Activated CD8-positive, alpha-beta memory T cell treated with anti-CD3 and anti-CD28 coated beads, Interleukin-2, amount 10 ng/mL, durations not matched to agents 7 days and 5 days (primary cell): ENCODE data around the gene DOCK1. TPM values are rescaled to one million over a fixed set of nuclear protein-coding genes. Genes with fewer than 3 reads are reported as not detected.

Experiments used
- ATAC-seq: fragments of 150-1000 bp; cut with Tn5 transposase; one replicate; pipeline ENCODE4 v1.10.0; 2021; ENCODE audit warnings: moderate library complexity
- CTCF ChIA-PET: fragments of 350-600 bp; sonication (Branson Sonifier 250); formaldehyde crosslinking; loops from one replicate; lab custom pipeline; 2021; ENCODE audit warnings: antibody characterized with exemption; lab: Charles Lee
- DNase-seq: peaks from one replicate; pipeline ENCODE4 v3.0.0-alpha.2; 2020
- H3K27ac Mint-ChIP-seq: one replicate; pipeline ENCODE4 v1.8.0; 2021; ENCODE audit warnings: mild to moderate bottlenecking, mixed read lengths
- H3K27me3 Mint-ChIP-seq: one replicate; pipeline ENCODE4 v1.8.0; 2021; ENCODE audit warnings: mixed read lengths
- H3K36me3 Mint-ChIP-seq: one replicate; pipeline ENCODE4 v1.8.0; 2021; ENCODE audit warnings: mild to moderate bottlenecking, mixed read lengths
- H3K4me1 Mint-ChIP-seq: one replicate; pipeline ENCODE4 v1.8.0; 2021; ENCODE audit warnings: mixed read lengths
- H3K4me3 Mint-ChIP-seq: one replicate; pipeline ENCODE4 v1.8.0; 2021; ENCODE audit warnings: mild to moderate bottlenecking, moderate library complexity, mixed read lengths
- H3K9me3 Mint-ChIP-seq: one replicate; pipeline ENCODE4 v1.8.0; 2022; ENCODE audit warnings: low read depth, mixed read lengths
- total RNA-seq, 2 experiments: library from RNA; stranded (reverse); gene quantifications; one replicate each; pipeline ENCODE4 v1.2.3, GENCODE V29; 2021

DOCK1 gene
- total RNA-seq, 2 experiments from 2014 or later, result 0.07 TPM; not detected in 1

- Mint-ChIP-seq H3K4me3 (no peak overlapping the region), H3K4me1 (no peaks in the 10 kb centered on the region), H3K27me3 (no peaks in the 10 kb centered on the region), H3K36me3 (no peaks in the 10 kb centered on the region), H3K27ac (no peak overlapping the region), H3K9me3 (peaks cover 3% of the 10 kb centered on the region)
- DNase-seq (no peak), ATAC-seq (no peak)
- CTCF ChIA-PET, result no interaction called here
Measured at GRCh38 chr10:127182161-127182560, 276.9 kb downstream of the DOCK1 start.

- DNase-seq (no peak), ATAC-seq (no peak)
- no peaks in the 10 kb centered on the region for H3K36me3 Mint-ChIP-seq
- H3K9me3 Mint-ChIP-seq, result peaks cover 3% of the 10 kb centered on the region
- H3K27me3 Mint-ChIP-seq, result no peaks in the 10 kb centered on the region
- H3K4me3 Mint-ChIP-seq, result no peak overlapping the region
- CTCF ChIA-PET, result no interaction called here
- H3K4me1 Mint-ChIP-seq, result no peaks in the 10 kb centered on the region
- no peak overlapping the region for H3K27ac Mint-ChIP-seq
Measured at GRCh38 chr10:127184582-127184981, 279.4 kb downstream of the DOCK1 start.

DNA sequence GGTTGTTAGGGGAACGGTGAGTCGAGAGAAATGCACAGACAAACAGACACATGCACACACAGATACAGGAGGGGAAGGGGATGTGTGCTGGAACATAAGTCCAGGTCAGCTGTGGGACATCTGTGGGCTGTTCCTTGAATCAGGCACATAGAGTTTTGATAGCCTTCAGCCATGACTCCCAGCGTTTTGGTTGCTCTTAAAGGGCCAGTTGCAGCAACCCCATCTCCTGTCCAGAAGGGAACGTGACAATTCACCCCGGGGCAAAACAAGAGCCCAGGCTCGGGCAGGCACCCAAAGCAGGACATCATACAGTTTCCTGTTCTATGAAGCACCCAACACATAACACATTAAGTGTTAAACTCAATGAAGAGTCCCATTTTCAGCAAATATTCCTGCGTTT is 281.6 kb downstream of the DOCK1 start:
- no peak for DNase-seq
- Mint-ChIP-seq H3K27me3 (no peaks in the 10 kb centered on the region), H3K4me3 (no peak overlapping the region), H3K36me3 (no peaks in the 10 kb centered on the region), H3K4me1 (no peaks in the 10 kb centered on the region), H3K27ac (no peak overlapping the region), H3K9me3 (peaks cover 3% of the 10 kb centered on the region)
- CTCF ChIA-PET, result no interaction called here
- ATAC-seq, result no peak

- H3K27me3 Mint-ChIP-seq, result peaks cover 3% of the 10 kb centered on the region
- H3K4me3 Mint-ChIP-seq, result no peak overlapping the region
- no peak overlapping the region for H3K27ac Mint-ChIP-seq
- ATAC-seq, result no peak
- no peaks in the 10 kb centered on the region for H3K36me3 Mint-ChIP-seq
- H3K9me3 Mint-ChIP-seq, result peaks cover 3% of the 10 kb centered on the region
- no peak for DNase-seq
- CTCF ChIA-PET, result no interaction called here
- no peaks in the 10 kb centered on the region for H3K4me1 Mint-ChIP-seq
Measured at GRCh38 chr10:127189226-127189625, 284.0 kb downstream of the DOCK1 start.

- no peak overlapping the region for H3K4me3 Mint-ChIP-seq
- CTCF ChIA-PET, result no interaction called here
- no peaks in the 10 kb centered on the region for H3K4me1 Mint-ChIP-seq
- peaks cover 12% of the 10 kb centered on the region for H3K27me3 Mint-ChIP-seq
- no peaks in the 10 kb centered on the region for H3K36me3 Mint-ChIP-seq
- peaks cover 3% of the 10 kb centered on the region for H3K9me3 Mint-ChIP-seq
- no peak for DNase-seq
- no peak for ATAC-seq
- no peak overlapping the region for H3K27ac Mint-ChIP-seq
Measured at GRCh38 chr10:127190427-127190826, 285.2 kb downstream of the DOCK1 start.

DNA sequence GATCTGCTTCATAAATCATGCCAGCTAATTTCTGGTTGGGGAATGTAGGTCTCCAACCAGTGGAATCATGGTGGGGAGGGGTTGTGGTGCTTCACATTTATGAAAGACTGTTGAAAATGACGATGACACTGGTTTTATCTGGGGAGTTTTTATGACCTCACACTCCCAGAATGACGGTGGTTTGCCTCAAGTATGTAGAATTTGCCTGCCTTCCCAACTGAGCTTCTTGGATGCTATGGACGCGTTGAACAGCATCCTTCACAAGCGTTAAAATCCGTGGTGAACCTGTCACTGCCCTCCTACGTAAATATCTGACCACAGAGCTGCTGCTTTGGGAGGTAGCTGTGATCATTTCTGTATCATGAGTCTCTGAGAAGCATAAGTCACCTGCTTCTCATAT is 287.9 kb downstream of the DOCK1 start:
- H3K27me3 Mint-ChIP-seq, result peaks cover 26% of the 10 kb centered on the region
- CTCF ChIA-PET, result no interaction called here

DNA sequence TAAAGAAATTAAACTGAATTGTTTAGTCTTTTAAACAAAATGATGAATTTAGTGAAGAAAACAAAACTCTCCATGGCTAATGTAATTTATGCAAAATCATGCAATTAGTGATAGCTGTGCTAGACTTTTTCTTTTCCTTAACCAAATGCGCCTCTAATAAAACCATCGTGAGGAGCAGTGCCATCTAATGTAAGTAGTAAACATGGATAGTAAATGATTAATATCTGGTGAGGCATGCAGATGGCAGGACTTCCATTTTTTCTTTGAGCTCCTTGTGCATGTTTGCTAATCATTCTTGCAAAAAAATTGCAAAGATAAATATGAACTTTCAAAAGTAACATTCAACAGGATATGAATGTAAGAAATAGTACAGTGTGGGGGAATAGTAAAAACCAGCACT is 288.9 kb downstream of the DOCK1 start:
- no peak for ATAC-seq
- Mint-ChIP-seq H3K27me3 (peaks cover 26% of the 10 kb centered on the region), H3K9me3 (no peaks in the 10 kb centered on the region), H3K27ac (no peak overlapping the region), H3K4me3 (no peak overlapping the region), H3K4me1 (peaks cover 2% of the 10 kb centered on the region), H3K36me3 (no peaks in the 10 kb centered on the region)
- no peak for DNase-seq
- CTCF ChIA-PET, result no interaction called here

More for the DNA sequence above, 287.9 kb downstream of the DOCK1 start:
- no peak overlapping the region for H3K27ac Mint-ChIP-seq
- ATAC-seq (no peak), DNase-seq (no peak)
- peaks cover 2% of the 10 kb centered on the region for H3K4me1 Mint-ChIP-seq
- no peaks in the 10 kb centered on the region for H3K9me3 Mint-ChIP-seq
- no peak overlapping the region for H3K4me3 Mint-ChIP-seq
- no peaks in the 10 kb centered on the region for H3K36me3 Mint-ChIP-seq

DNA sequence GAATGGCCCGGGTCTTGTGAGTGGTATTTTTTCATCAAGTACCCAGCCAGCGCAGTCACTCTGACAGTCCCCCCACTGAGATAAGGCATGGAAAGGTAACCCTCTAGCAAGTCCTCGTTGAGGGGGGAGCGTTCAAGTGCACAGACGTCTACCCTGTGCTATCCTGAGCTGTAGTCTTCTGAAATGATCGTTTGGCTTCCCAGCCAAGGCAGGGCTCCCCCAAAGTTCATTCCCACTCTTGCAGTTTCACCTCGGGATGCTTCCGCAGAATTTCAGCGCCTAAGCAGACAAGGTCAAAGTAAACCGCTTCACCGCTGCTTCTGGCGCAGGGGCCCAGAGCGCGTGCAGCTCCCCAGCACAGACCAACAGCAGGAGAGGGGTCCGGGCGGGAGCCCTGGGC is 289.4 kb downstream of the DOCK1 start:
- Mint-ChIP-seq H3K27me3 (peaks cover 26% of the 10 kb centered on the region), H3K9me3 (no peaks in the 10 kb centered on the region), H3K4me1 (peaks cover 2% of the 10 kb centered on the region), H3K4me3 (no peak overlapping the region), H3K27ac (no peak overlapping the region), H3K36me3 (no peaks in the 10 kb centered on the region)
- DNase-seq, result no peak
- no peak for ATAC-seq
- CTCF ChIA-PET, result no interaction called here

DNA sequence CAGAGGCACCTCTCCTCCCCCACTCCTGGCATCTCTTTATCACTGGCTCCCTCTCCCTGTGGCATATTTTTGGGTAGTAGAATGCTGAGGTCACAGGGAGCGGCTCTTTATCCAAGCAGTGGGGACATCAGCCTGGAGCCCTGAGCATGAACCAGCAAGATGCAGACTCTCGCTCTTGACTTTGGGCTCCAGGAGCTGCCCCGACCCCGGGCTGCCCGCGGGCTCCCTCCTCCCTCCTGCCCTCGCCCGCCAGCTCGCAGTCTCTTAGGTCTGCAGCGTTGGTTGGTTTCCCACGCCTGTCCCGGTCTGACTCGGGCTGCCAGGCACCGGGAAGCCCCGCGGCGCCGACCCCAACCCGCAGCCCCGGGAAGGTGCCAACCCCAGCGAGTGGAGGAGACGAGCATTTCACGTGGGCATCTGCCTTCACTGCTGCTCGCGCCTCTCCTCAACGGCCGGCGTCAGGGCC is 289.8 kb downstream of the DOCK1 start:
- Mint-ChIP-seq H3K4me1 (peaks cover 2% of the 10 kb centered on the region), H3K4me3 (no peak overlapping the region), H3K9me3 (no peaks in the 10 kb centered on the region), H3K27me3 (peaks cover 26% of the 10 kb centered on the region), H3K36me3 (no peaks in the 10 kb centered on the region), H3K27ac (no peak overlapping the region)
- DNase-seq (no peak), ATAC-seq (no peak)
- CTCF ChIA-PET, result interaction anchor here (0.6 kb wide), 1 partner anchor 237 kb away, joined by 5 read pairs; no protein-coding TSS in a partner anchor

GRCh38 chr10:127195571-127196281 is 290.5 kb downstream of the DOCK1 start:
- CTCF ChIA-PET, result interaction anchor here (0.6 kb wide), 1 partner anchor 236 kb away, joined by 5 read pairs; no protein-coding TSS in a partner anchor
- Mint-ChIP-seq H3K9me3 (no peaks in the 10 kb centered on the region), H3K36me3 (no peaks in the 10 kb centered on the region), H3K4me3 (no peak overlapping the region), H3K27me3 (peaks cover 26% of the 10 kb centered on the region), H3K27ac (no peak overlapping the region), H3K4me1 (peaks cover 2% of the 10 kb centered on the region)
- ATAC-seq (no peak), DNase-seq (no peak)

DNA sequence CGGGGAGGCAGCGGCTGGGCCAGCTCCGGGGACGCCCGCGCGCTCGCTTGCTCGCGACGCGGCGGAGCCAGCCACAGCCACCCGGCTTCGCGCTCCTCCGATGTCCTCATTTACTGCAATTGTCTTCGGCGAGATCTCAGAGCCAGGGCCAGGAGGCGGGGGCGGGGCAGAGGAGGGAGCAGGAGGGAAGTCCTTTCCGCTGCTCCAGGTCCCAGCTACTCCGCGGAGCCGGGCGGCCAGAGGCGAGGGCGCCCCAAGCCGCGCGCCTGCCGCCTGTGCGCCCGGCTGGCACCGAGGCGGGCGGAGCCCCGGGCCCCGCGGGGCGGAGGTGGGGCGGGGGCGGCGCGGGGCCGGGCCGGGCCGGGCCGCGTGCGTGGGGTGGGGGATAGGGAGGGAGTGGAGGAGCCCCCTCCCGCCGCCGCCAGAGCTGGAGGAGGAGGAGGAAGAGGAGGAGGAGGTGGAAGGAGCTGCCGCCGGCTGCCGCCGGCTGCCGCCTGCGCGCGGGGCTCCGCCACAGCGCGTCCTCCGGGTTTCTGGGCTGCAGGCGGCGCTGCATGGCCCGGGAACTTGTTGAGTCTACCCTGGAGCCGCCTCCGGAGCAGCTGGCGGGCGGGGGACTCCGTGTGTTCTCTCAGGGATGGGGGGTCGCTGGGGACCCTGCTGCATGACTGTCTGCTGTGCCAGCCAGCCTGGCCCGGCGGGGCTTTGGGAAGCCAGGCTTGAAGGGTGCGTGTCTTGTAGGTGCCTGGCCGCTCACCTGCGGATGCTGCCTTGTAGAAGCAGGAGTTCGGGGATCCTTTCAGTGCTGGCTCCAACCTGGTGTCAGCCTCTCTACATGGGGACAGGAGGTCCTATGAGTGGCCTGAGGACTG is 291.3 kb downstream of the DOCK1 start, which contains the start of gene INSYN2A:
Gene INSYN2A, minus strand, starts transcription at position 310 of the 872 bp plus-strand sequence. CDS start 20,196 bp downstream, outside the sequence.
- H3K4me3 Mint-ChIP-seq, result no peak within 1 kb of the TSS
- peaks cover 2% of the 10 kb centered on the region for H3K4me1 Mint-ChIP-seq
- peaks cover 26% of the 10 kb centered on the region for H3K27me3 Mint-ChIP-seq

GRCh38 chr10:127197154-127197432 is 291.9 kb downstream of the DOCK1 start:
- Mint-ChIP-seq H3K9me3 (no peaks in the 10 kb centered on the region), H3K36me3 (no peaks in the 10 kb centered on the region), H3K4me1 (peaks cover 2% of the 10 kb centered on the region), H3K27ac (no peak overlapping the region), H3K27me3 (peaks cover 26% of the 10 kb centered on the region), H3K4me3 (no peak overlapping the region)
- ATAC-seq, result no peak
- CTCF ChIA-PET, result no interaction called here
- no peak for DNase-seq

More for the DNA sequence above, 291.3 kb downstream of the DOCK1 start, which contains the start of gene INSYN2A:
- CTCF ChIA-PET, result no interaction called here
- Mint-ChIP-seq H3K27ac (no peak within 1 kb of the TSS), H3K36me3 (no peaks in the 10 kb centered on the region), H3K9me3 (no peaks in the 10 kb centered on the region)
- DNase-seq, result no peak
- ATAC-seq, result no peak

GRCh38 chr10:127198307-127198706 is 293.1 kb downstream of the DOCK1 start:
- no peak overlapping the region for H3K4me3 Mint-ChIP-seq
- no peak for ATAC-seq
- no peak overlapping the region for H3K27ac Mint-ChIP-seq
- H3K9me3 Mint-ChIP-seq, result no peaks in the 10 kb centered on the region
- H3K4me1 Mint-ChIP-seq, result peaks cover 2% of the 10 kb centered on the region
- H3K36me3 Mint-ChIP-seq, result no peaks in the 10 kb centered on the region
- CTCF ChIA-PET, result no interaction called here
- DNase-seq, result no peak
- H3K27me3 Mint-ChIP-seq, result peaks cover 26% of the 10 kb centered on the region

DNA sequence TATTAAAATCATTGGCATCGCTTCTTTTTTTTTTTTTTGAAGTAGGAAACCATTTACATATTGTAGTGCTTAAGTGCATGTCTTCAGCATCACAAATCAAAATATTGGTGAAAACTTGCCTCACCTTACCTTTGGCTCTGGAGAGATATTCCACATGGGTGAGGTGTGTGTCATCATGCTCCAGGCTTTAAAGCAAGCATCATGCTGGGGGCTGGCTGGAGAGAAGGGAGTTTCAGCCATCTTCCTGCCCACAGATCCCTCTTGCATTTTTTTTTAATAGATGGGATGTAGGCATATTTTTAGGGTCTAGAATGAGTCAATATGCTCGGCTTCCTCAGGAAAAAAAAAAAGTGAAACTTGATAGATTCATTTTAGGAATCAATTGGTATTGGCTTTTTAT is 293.5 kb downstream of the DOCK1 start:
- ATAC-seq (no peak), DNase-seq (no peak)
- H3K9me3 Mint-ChIP-seq, result no peaks in the 10 kb centered on the region
- H3K27me3 Mint-ChIP-seq, result peaks cover 26% of the 10 kb centered on the region
- CTCF ChIA-PET, result no interaction called here
- no peaks in the 10 kb centered on the region for H3K36me3 Mint-ChIP-seq
- peaks cover 2% of the 10 kb centered on the region for H3K4me1 Mint-ChIP-seq
- no peak overlapping the region for H3K27ac Mint-ChIP-seq
- no peak overlapping the region for H3K4me3 Mint-ChIP-seq
